Measurements from ENCODE around the gene TAS2R41. TPM values are rescaled to one million over a fixed set of nuclear protein-coding genes. Genes with fewer than 3 reads are reported as not detected.
"Not testable (repeated sequence)": the region's sequence is repeated elsewhere in the genome, so short reads cannot be mapped to it uniquely, and the experiment has no call there.

The TAS2R41 gene
- total RNA-seq, 1 donor from 2014 or later: 0.31 TPM

DNA sequence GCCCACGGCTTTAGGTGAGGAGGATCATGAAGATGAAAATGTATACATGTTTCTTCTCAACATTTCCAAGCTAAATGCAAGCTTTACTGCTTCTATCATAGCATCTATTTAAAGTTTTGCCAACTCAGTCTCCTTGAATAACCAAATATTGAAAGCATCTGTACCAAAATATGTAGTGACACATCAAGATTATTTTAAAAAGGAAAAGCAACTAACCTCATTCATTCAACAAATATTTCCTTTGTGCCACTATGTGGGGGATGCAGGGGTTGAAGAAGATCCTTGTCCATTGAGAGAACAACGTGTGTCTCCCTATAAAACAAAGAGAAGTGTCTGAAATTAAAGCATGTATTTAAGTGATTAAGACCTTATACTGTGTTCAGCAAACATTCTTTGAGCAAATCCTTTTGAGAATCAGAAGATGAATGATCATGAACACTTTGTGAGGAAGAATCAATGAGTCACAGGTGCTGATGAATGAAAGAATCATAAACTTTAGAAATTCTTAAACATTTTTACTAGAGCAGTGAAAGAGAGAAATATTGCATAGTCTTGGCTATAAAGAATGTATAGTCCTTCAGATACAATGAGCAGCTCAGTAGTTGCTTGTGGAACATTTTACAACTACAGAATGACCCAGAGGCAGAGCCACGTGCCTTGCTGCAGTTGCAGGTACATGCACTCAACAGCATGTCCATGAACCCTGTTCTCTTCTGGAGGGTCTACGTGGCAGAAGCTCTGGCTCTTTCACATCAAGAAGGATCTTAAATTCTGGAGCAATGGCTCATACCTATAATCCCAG lies 20.5 kb upstream of the TAS2R41 start:
- no peak for DNase-seq

DNA sequence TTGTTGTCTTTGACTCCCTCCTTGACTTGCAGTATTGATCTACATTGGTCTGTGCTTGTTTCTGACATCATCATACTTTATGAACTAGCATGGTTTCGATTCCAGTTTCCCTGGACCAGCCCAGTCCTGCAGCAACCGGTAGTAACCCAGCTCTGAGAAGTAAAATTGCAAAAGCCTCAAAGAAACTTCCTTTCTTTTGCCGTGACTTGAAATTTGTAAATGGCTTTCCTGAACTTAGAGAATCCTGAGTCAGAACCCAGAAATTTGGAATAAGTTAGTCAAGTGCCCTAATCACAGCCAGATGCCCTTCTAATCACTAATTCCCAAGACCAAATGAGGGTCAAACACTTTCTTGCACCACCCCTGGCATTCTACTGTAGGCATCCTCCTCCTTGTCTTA lies 19.4 kb upstream of the TAS2R41 start:
- no peak for DNase-seq

DNA sequence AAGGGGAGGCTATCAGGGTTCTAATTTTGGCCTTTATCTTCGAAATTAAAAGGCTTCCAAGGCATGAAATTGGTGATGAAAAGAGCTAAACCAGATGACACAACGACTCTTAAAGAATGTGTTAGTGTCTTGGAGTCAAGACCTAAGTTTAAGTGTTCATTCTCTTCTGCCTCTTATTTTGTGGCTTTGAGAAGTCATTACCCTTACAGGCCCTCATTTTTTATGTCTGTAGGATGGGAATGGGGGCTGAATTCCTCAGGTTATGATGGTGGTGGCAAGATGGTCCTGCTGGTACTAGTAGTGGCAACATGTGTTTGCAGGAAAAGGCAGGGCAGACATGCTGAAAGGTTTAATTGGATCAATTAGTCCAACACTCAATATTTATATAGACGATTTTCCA lies 19.0 kb upstream of the TAS2R41 start:
- DNase-seq: no peak

DNA sequence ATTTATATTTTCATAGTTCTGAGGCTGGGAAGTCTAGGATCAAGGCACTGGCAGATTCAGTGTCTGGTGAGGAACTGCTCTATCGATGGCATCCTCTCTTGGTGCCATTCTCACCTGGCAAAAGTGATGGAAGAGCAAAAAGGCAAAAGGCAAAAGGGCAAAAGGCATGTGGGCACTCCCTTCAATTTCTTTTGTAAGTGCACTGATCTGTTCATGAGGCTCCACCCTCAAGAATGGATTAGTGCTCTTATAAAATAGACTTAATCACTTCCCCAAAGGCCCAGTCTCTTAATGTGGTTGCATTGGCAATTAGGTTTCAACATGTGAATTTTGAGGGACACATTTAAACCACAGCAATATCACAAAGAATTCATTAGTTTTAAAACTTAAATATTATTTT lies 18.3 kb upstream of the TAS2R41 start:
- DNase-seq: no peak

DNA sequence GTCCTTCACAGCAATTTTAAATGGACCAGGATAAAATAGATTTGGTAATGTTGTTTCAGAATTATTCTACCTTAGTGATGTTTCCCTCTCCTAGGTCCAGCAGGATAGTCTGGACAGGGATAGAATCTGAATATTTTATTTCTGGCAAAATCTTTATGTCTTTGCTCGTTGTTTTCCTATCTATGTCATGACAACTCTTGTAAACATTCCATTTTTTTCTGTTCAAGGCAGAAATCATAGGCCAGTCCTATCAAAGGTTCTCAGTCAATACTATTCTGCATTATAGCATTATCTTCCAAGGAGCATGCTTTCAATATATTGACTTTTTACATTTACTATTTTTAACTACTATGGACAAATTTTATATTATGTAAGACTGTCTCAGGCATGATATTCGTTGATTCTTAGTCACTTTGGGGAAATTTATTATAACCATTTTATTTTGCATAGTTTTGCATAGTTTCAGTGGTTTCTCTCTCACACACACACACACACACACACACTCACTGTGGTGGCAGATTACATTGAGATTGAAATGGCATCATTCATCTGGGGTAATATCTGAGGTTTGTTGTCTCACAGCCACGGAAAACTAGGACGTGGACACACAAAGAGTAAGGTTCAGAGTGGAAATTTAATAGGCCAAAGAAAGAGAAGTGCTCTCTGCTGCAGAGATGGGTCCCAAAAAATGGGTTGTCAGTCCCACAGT lies 17.2 kb upstream of the TAS2R41 start:
- no peak for DNase-seq

DNA sequence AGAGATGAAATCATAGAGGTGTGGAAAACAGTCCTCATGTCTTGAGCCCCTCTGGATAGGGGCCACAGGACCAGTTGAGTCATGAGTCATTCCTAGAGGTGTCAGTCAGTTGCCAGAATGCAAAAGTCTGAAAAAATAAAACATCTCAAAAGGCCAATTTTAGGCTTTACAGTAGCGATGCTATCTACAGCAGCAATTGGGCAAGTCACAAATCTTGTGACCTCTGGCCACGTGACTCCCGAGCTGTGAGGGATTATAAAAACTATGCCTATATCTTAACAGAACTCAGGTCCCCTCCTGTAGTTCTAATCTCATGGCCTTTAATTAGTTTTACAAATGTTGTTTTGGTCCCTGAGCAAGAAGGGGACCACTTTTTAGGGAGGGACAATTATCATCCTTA lies 15.6 kb upstream of the TAS2R41 start:
- no peak for DNase-seq

DNA sequence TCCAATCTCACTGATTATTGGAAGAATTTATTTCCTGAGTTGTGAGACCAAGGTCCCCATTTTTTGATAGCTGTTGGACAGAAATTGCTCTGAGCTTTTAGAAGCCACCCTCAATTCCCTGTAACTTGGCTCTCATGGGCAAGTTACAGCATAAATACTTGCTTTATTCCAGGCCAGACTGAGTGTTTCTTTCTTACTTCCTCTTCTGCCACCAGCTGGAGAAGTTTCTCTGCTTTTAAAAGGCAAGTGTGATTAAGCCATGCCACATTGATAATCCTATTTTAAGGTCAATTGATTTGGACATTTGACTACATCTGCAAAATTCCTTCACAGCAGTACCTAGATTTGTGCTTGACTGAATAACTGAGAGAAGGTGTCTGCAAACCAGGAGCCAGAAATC lies 14.1 kb upstream of the TAS2R41 start:
- DNase-seq: no peak

DNA sequence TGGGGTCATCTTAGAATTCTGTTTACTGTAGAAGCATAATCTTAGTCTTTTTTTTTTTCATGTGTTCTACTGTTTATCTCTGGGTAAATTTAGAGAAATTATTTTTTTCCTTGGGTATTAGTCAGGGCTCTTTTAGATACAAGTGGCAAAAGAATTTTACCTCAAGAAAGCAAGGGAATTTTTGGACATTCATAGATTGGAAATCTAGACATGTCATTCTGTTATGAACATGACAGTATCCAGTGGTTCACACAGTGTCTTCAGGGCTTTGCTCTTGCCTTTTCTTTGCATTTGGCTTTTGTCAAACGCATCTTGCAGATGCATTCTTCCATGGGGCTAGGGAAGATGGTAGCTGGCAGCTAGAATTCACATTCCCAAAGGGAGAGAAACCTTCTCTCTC lies 13.7 kb upstream of the TAS2R41 start:
- no peak for DNase-seq

DNA sequence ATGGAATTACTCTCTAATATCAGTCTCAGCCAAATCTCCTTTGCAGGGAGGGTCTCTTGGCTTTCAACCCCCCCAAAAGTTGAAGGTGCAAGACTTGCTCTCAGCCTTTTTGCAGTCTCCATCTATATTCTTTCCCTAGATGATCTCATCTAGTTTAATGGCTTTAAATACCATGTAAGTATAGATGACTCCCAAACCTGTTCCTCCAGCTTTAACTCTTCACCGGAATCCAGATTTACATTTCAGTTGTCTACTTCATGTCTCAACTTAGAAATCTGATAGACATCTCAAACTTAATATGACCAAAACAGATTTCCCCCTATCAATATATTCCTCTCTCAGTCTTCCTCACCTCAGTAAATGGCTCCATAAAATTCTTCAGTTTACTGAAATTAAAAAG lies 9.9 kb upstream of the TAS2R41 start:
- no peak for DNase-seq

DNA sequence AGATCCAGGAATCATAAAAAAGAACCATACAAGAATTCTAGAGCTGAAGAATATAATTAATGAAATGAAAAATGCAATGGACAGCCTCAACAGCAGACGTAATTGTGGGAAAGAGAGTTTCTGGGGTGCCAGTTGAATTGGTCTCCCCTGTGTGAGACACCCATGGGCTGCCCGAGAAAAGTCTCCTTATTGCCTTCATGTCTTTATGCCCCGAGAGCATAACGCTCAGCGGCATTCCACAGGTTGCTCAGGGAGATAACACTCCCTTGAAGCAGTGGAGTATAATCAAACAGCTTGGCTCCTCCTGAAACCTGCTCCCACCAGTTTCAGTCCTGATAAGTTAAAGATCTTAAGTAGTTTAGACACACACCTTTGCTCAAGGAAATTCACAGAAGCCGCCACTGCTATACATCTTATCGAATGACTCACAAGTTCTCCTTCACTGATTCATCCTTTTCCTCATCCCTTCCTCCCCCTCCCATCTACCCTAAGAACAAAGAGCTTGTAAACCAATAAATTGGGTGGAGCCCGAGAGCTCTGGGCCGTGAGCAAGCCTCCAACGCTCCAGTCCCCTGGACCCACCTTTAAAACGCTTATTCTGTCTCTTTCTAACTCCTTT lies 5.5 kb upstream of the TAS2R41 start:
- not testable (repeated sequence) for DNase-seq

DNA sequence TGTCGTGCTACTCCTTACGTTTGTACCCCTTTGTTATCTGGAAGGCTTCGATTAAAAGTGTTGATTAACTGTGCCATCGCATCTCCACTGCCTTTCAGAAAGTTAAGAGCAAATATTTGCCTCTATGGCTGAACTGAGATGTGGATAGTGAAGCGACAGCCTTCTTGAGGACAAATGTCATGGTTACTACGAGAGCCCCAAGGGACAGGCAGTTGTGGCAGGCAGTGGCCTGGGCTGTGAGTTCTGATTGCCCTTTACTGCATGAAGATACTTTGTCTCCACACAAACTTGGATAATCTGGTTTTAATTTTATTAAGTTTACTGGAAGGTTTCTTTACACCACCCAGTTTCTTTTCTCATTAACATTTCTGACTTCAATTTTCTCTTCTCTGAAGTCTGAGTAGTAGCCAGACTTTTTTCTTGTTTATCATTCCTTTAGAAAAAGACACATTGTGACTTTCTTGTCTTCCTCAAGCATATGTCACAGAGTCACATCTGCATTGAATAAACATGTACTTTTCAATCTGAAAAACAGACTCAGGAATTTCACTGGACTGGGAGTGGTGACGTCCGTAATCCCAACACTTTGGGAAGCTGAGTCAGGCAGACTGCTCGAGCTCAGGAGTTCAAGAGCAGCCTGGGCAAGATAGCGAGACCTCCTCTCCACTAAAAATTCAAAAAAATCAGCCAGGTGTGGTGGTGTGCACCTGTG lies 1.5 kb downstream of the TAS2R41 start:
- no peak for DNase-seq

DNA sequence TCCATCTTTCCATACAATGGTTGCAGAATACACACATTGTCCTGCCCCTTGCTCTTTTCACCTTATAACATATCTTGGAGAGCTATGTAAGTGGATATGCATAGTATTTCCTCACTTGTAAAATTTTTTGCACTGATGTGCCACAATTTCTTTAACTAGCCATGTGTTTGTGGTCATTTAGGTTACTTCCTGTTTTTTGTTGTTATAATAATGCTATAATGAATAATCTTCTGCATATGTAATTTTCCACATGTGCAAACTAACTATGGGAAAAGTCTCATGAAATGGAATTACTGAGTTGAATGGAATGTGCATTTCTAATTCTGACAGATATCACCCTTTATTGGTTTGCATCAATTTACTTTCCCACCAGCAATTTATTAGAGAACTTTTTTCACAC lies 2.8 kb downstream of the TAS2R41 start:
- no peak for DNase-seq

DNA sequence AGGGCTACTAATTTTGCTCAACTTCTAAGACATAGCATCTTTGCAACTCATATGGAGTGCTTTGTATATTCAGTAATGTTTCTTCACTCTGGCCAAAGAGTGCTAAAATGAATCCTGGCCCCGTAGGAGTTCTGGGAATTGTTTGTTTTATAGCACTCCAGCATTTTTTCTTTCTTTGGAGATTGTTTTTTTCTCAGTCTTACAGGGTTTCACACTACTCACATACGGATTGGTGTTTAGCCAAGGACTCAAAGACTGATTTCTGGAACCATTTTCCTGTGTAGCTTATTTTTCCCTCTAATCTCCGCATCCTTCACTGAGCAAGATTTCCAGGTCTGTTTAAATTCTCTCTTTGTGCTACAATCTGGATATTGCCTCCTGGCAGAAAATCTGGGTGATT lies 6.4 kb downstream of the TAS2R41 start:
- peak; percentile 76 for DNase-seq

DNA sequence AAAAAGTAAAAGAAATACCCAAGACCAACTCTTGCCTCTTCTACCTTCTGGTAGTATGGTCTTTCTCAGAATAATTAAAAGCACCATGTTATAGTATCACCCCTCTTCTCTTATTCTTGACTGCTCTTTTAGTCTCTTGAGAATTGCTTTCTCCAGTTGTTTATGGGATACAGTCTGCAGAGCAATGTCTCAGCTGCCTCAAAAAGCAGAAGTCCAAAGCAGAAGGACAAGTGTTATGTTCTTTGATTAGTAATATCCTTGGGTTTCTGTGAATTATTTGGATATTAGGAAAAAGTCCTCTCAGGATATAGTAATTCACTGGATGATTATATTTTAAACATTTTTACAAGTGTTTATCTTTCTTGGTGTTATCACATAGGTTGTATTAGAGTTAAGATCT lies 7.4 kb downstream of the TAS2R41 start:
- no peak for DNase-seq

DNA sequence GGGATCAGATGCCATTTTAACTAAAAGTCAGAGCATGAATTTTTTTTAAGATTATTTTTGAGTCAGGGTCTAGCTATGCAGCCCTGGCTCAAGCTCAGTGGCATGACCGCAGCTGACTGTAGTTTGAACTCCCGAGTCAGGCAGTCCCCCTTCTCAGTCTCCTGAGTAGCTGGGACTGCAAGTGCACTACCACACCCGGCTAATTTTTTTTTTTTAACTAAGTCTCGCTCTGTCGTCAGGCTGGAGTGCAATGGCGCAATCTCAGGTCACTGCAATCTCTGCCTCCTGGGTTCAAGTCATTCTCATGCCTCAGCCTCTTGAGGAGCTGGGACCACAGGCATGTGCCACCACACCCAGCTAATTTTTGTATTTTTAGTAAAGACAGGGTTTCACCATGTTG lies 7.8 kb downstream of the TAS2R41 start:
- no peak for DNase-seq

DNA sequence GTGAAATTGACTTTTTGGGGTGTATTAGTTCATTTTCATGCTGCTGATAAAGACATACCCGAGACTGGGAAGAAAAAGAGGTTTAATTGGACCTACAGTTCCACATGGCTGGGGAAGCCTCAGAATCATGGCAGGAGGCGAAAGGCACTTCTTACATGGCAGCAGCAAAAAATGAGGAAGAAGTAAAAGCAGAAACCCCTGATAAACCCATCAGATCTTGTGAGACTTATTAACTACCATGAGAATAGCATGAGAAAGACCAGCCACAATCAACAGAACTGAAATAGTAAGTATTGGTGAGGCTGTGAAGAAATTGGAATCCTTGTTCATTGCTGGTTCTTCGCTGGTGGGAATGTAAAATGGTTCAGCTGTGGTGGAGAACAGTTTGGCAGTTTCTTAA lies 8.6 kb downstream of the TAS2R41 start:
- DNase-seq: not testable (repeated sequence)

DNA sequence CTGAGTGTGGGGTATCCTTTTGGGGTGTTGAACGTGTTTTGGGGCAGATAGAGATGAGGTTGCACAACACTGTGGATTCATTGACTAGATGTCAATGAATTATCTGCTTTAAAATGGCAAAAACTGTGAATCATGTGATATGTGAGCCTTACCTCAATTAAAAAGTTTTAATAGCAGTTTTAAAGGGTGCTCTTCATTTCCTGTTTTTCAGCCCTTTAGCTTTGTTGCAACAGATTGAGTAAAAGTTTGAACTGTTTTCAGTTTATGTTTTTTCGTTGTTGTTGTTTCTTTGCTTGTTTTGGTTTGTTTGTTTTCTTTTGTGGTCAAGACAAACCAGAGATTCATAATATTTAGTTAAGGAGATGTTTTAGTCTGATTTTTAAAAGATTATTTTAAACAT lies 9.4 kb downstream of the TAS2R41 start:
- DNase-seq: no peak

DNA sequence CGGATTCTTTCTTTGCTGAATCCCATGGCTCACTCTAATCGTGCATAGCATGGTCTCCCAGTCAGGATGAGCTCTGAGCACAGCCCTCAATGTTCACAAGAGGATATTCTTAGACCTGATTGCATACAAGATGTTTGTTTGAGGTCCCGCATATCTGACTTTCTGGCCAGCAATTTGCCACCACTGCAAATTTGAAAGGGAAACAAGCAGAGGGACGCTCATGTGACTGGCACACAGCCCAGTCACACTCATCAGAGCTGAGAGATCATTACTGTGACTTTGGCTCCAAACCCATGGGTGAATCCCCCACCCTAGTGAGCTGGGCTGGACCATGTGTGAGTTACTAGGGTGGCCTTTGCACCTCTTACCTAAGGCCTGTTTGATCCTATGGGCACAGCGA lies 9.9 kb downstream of the TAS2R41 start:
- DNase-seq: peak; percentile 43

DNA sequence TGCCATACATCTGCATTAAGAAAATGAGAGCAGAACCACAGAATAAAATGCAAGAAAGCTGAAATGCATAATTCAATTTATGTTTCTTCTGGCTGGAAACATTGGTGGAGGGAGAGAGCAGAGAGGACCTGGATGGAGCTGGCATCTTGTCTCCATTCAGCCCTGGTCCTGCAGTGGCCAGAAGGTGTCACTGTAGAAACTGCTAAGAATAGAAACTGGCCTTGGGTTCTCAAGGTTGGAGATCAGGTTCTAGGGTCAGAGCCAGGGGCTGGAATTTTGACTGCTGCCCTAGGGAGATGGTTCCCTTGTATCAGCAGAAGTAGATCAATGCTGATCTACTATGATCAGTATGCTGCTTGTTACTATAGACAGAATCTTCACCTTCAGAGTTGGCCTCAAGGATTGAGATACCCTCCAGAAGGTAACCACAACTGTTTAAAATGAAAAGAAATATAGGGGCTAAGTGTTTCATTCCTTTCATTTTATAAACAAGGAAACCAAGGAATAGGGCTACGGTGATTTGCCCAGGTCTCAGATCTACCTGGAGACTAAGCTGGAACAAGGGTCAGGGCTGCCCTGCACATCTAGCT lies 13.1 kb downstream of the TAS2R41 start:
- peak; percentile 47 for DNase-seq

DNA sequence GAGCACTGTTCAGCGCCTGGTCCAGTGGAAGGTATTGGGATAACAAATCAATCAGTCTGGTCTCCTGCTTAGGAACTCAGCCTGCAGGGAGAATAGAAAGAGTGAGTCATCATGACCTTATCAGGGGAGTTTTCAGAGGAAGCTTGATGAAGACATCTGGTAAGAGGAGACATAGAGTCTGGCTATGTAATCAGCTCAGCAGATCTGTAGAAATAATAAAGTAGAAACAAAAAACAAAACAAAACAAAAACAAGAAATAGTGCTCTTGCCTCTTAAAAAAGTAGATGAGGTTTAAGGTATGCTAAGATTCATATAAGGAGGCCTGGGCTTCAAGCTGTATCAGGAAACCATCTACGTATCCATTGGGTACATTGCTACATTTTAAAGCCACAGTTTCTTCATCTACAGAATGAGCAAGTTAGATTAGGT lies 14.4 kb downstream of the TAS2R41 start:
- DNase-seq: no peak

DNA sequence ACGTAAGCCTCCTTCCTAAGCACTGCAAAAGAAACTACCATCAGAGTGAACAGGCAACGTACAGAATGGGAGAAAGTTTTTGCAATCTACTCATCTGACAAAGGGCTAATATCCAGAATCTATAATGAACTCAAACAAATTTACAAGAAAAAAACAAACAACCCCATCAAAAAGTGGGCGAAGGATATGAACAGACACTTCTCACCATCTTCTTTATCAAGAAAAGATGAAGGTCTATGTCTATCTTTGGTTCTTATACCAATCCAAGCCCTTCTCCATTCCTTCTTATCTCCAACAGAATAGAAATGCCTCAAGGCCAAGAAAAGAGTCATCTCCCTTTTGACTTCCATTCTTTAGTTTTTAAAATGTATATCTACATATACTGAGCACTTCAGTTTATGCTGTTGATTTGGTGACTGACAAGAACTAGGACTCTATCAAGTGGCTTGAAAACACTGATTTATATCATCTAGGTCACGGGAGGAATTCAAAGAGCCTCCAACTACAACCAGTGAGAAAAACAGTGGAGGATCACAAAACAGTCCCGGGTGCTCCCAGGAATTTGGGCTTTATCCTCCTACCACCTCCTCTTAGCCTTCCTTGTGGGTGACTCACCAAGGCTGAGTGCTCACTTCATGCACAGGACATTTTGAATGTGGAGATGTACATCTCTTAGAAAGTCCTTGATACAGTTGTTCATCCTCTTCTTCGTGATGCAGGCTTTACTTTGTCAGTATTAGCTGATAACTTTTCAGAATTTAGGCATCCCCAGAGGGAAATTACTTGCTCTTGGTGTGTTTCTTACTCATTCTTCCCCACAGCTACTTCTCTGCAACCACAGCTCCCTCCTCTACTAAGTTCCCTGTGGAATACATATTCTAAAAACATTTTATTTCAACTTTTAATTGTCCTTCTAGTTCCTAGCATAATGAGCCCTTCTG lies 15.4 kb downstream of the TAS2R41 start:
- DNase-seq: no peak

All from tongue (tissue), 2 donors.